Measurements from ENCODE around the gene PUSL1.
"Not testable (repeated sequence)": the region's sequence is repeated elsewhere in the genome, so short reads cannot be mapped to it uniquely, and the experiment has no call there.

Gene PUSL1

GRCh38 chr1:1313500-1314236 lies 5.3 kb downstream of the PUSL1 start:
- POLR2A ChIA-PET: no interaction called here
- no peak for TF ChIP-seq CTCF (IDR thresholded peaks at IDR 0.05; ENCODE audit: insufficient read depth, low read length, missing control alignments)
- no peak for DNase-seq (ENCODE audit: low read depth, low spot score)
- CTCF ChIA-PET: interaction anchor here (1.2 to 1.7 kb wide), 3 partner anchors 59 to 192 kb away, joined by 3 to 10 read pairs (median 4); no protein-coding TSS in a partner anchor
- no peak overlapping the region for H3K4me3 ChIP-seq (ENCODE audit: low read depth, low read length)

- POLR2A ChIA-PET: no interaction called here
- CTCF ChIA-PET: interaction anchor here (1.2 kb wide), 1 partner anchor 192 kb away, joined by 3 read pairs; no protein-coding TSS in a partner anchor
- no peak for TF ChIP-seq CTCF (IDR thresholded peaks at IDR 0.05; ENCODE audit: insufficient read depth, low read length, missing control alignments)
- H3K4me3 ChIP-seq (ENCODE audit: low read depth, low read length): no peak overlapping the region
- DNase-seq (ENCODE audit: low read depth, low spot score): no peak
Measured at GRCh38 chr1:1314237-1314586, 5.8 kb downstream of the PUSL1 start.

GRCh38 chr1:1314678-1315335 lies 6.4 kb downstream of the PUSL1 start:
- no peak overlapping the region for H3K4me3 ChIP-seq (ENCODE audit: low read depth, low read length)
- no peak for TF ChIP-seq CTCF (IDR thresholded peaks at IDR 0.05; ENCODE audit: insufficient read depth, low read length, missing control alignments)
- ChIA-PET CTCF (interaction anchor here (0.8 to 1.0 kb wide), 2 partner anchors 56 to 59 kb away, joined by 3 read pairs; no protein-coding TSS in a partner anchor), POLR2A (no interaction called here)
- DNase-seq (ENCODE audit: low read depth, low spot score): no peak

- no peak for DNase-seq (ENCODE audit: low read depth, low spot score)
- H3K4me3 ChIP-seq (ENCODE audit: low read depth, low read length): no peak overlapping the region
- ChIA-PET CTCF (interaction anchor here (0.8 to 1.0 kb wide), 2 partner anchors 56 to 58 kb away, joined by 3 read pairs; no protein-coding TSS in a partner anchor), POLR2A (no interaction called here)
- TF ChIP-seq CTCF (IDR thresholded peaks at IDR 0.05; ENCODE audit: insufficient read depth, low read length, missing control alignments): no peak
Measured at GRCh38 chr1:1315435-1315954, 7.1 kb downstream of the PUSL1 start.

DNA sequence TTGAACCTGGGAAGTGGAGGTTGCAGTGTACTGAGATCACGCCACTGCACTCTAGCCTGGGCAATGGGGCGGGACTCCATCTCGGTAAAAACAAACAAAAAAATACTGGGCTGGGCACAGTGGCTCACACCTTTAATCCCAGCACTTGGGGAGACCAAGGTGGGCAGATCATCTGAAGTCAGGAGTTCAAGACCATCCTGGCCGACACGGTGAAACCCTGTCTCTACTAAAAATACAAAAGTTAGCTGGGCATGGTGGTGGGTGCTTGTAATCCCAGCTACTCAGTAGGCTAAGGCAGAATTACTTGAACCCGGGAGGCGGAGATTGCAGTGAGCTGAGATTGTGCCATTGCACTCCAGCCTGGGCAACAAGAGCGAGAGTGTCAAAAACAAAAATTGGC lies 7.8 kb downstream of the PUSL1 start:
- POLR2A ChIA-PET; CTCF ChIA-PET; DNase-seq (ENCODE audit: low read depth, low spot score); H3K4me3 ChIP-seq (ENCODE audit: low read depth, low read length): not testable (repeated sequence)

DNA sequence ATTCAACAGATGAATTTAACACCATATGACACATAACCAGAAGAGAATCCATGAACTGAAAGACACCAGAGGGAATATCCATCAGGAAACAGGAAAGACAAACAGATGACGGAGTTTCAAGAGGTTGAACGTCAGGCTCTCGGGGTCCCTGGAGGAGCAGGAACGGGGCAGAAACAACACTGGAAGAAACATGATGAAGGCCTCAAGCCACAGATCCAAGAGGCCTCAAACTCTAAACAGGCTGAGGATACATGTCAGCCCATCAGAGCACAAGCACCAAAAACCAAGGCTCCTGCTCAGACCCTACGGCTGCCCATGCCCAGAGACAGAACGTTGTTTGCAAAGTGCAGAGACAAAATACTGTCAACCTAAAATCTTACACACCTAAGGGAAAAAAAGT lies 9.0 kb downstream of the PUSL1 start:
- ChIA-PET POLR2A (no interaction called here), CTCF (no interaction called here)
- TF ChIP-seq CTCF (IDR thresholded peaks at IDR 0.05; ENCODE audit: insufficient read depth, low read length, missing control alignments): no peak
- no peak overlapping the region for H3K4me3 ChIP-seq (ENCODE audit: low read depth, low read length)
- DNase-seq (ENCODE audit: low read depth, low spot score): no peak
